MCF 10A (cell line): Measurements from ENCODE around the gene RERE. TPM values are rescaled to one million over a fixed set of nuclear protein-coding genes. Genes with fewer than 3 reads are reported as not detected.
A peak's percentile ranks its signal among the peaks of the same experiment; 100 is the strongest.

ENCODE experiments used
- BruUV-seq: library from RNA; stranded (reverse); fragments of 400-500 nt; replicated peaks from 2 replicates; lab custom pipeline; 2021; lab: Mats Ljungman, UMichigan
- CTCF ChIA-PET: fragments of 300-600 bp; sonication (Branson Sonifier 250); formaldehyde crosslinking; extraction: SDS; loops from one replicate; lab custom pipeline; 2021; ENCODE audit warnings: antibody characterized with exemption, inconsistent platforms; lab: Yijun Ruan, JAX
- POLR2A ChIA-PET: fragments of 300-600, 350-650 bp; sonication (Branson Sonifier 250); formaldehyde crosslinking; extraction: SDS; loops from one replicate; lab custom pipeline; 2020; ENCODE audit warnings: antibody characterized with exemption, inconsistent platforms; lab: Yijun Ruan, JAX
- DNase-seq: peaks from one replicate; pipeline ENCODE4 v3.0.0-alpha.2; 2018; ENCODE audit not compliant: unreplicated experiment
- H3K27ac Mint-ChIP-seq: one replicate; pipeline ENCODE4 v1.8.0; 2022; ENCODE audit warnings: mild to moderate bottlenecking, low read depth, mixed read lengths; ENCODE audit not compliant: unreplicated experiment
- H3K27me3 Mint-ChIP-seq: one replicate; pipeline ENCODE4 v1.8.0; 2022; ENCODE audit warnings: mixed read lengths; ENCODE audit not compliant: insufficient read depth, unreplicated experiment
- H3K36me3 Mint-ChIP-seq: one replicate; pipeline ENCODE4 v1.8.0; 2022; ENCODE audit warnings: mild to moderate bottlenecking, moderate library complexity, mixed read lengths; ENCODE audit not compliant: insufficient read depth, unreplicated experiment
- H3K4me1 Mint-ChIP-seq: one replicate; pipeline ENCODE4 v1.8.0; 2022; ENCODE audit warnings: mixed read lengths; ENCODE audit not compliant: insufficient read depth, unreplicated experiment
- H3K4me3 Mint-ChIP-seq: one replicate; pipeline ENCODE4 v1.8.0; 2022; ENCODE audit warnings: mild to moderate bottlenecking, moderate library complexity, mixed read lengths; ENCODE audit not compliant: unreplicated experiment
- H3K9me3 Mint-ChIP-seq: one replicate; pipeline ENCODE4 v1.8.0; 2022; ENCODE audit warnings: mixed read lengths; ENCODE audit not compliant: unreplicated experiment
- intact Hi-C: fragments of 100-400 bp; cut with micrococcal nuclease; formaldehyde crosslinking; loops from 2 replicates; pipeline ENCODE4 v1.14.1; 2022
- total RNA-seq: library from RNA; stranded (reverse); gene quantifications from 2 replicates; pipeline ENCODE4 v1.2.3, GENCODE V29; 2022
- TF ChIP-seq, protein P1 (sequence below): fragments of 200-600 bp; IDR thresholded peaks from one replicate; pipeline ENCODE4 v1.8.0; 2022; ENCODE audit warnings: antibody characterized with exemption, mild to moderate bottlenecking; ENCODE audit not compliant: unreplicated experiment

The RERE gene
- total RNA-seq, 1 experiment from 2014 or later = 48.4 TPM

GRCh38 chr1:8517661-8518489 is 299.6 kb downstream of the RERE start:
- H3K4me3 Mint-ChIP-seq = no peak overlapping the region
- peaks cover 17% of the 10 kb centered on the region for H3K4me1 Mint-ChIP-seq
- no peaks in the 10 kb centered on the region for H3K9me3 Mint-ChIP-seq
- TF ChIP-seq, protein P1, sequence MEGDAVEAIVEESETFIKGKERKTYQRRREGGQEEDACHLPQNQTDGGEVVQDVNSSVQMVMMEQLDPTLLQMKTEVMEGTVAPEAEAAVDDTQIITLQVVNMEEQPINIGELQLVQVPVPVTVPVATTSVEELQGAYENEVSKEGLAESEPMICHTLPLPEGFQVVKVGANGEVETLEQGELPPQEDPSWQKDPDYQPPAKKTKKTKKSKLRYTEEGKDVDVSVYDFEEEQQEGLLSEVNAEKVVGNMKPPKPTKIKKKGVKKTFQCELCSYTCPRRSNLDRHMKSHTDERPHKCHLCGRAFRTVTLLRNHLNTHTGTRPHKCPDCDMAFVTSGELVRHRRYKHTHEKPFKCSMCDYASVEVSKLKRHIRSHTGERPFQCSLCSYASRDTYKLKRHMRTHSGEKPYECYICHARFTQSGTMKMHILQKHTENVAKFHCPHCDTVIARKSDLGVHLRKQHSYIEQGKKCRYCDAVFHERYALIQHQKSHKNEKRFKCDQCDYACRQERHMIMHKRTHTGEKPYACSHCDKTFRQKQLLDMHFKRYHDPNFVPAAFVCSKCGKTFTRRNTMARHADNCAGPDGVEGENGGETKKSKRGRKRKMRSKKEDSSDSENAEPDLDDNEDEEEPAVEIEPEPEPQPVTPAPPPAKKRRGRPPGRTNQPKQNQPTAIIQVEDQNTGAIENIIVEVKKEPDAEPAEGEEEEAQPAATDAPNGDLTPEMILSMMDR = no peak
- H3K27me3 Mint-ChIP-seq = no peaks in the 10 kb centered on the region
- no peak for DNase-seq
- H3K27ac Mint-ChIP-seq = peak overlapping the region; percentile 79
- intact Hi-C loops = no loop called here
- no TSS peak for BruUV-seq
- ChIA-PET CTCF (no interaction called here), POLR2A (interaction anchor here (0.9 to 3.9 kb wide), 3 partner anchors 8 to 20 kb away, joined by 4 to 32 read pairs (median 4); no protein-coding TSS in a partner anchor)
- peaks cover 16% of the 10 kb centered on the region for H3K36me3 Mint-ChIP-seq

- no peak for DNase-seq
- peaks cover 13% of the 10 kb centered on the region for H3K36me3 Mint-ChIP-seq
- no TSS peak for BruUV-seq
- H3K4me1 Mint-ChIP-seq = peaks cover 15% of the 10 kb centered on the region
- H3K27ac Mint-ChIP-seq = peak overlapping the region; percentile 79
- ChIA-PET CTCF (no interaction called here), POLR2A (interaction anchor here (0.9 to 3.9 kb wide), 4 partner anchors 9 to 19 kb away, joined by 3 to 32 read pairs (median 4); no protein-coding TSS in a partner anchor)
- H3K9me3 Mint-ChIP-seq = no peaks in the 10 kb centered on the region
- no peak overlapping the region for H3K4me3 Mint-ChIP-seq
- intact Hi-C loops = no loop called here
- H3K27me3 Mint-ChIP-seq = no peaks in the 10 kb centered on the region
- TF ChIP-seq, protein P1 = no peak
Observed at GRCh38 chr1:8516793-8517556, 300.5 kb downstream of the RERE start.

GRCh38 chr1:8516278-8516777 is 301.1 kb downstream of the RERE start:
- H3K36me3 Mint-ChIP-seq = peaks cover 12% of the 10 kb centered on the region
- H3K27me3 Mint-ChIP-seq = no peaks in the 10 kb centered on the region
- no peak for DNase-seq
- no peak overlapping the region for H3K4me3 Mint-ChIP-seq
- intact Hi-C loops = no loop called here
- no peak overlapping the region for H3K27ac Mint-ChIP-seq
- H3K9me3 Mint-ChIP-seq = no peaks in the 10 kb centered on the region
- H3K4me1 Mint-ChIP-seq = peaks cover 15% of the 10 kb centered on the region
- TF ChIP-seq, protein P1 = no peak
- ChIA-PET CTCF (interaction anchor here (1.7 kb wide), 1 partner anchor 9 kb away, joined by 4 read pairs; no protein-coding TSS in a partner anchor), POLR2A (interaction anchor here (0.9 to 3.9 kb wide), 2 partner anchors 9 to 10 kb away, joined by 3 to 32 read pairs; no protein-coding TSS in a partner anchor)
- no TSS peak for BruUV-seq
